GM21786 (cell line): ENCODE data around the gene JAKMIP1.
"Not testable (repeated sequence)": the region's sequence is repeated elsewhere in the genome, so short reads cannot be mapped to it uniquely, and the experiment has no call there.

Experiments
- ATAC-seq: cut with Tn5 transposase; IDR thresholded peaks from one replicate; pipeline ENCODE4 v1.9.1; 2021; ENCODE audit not compliant: unreplicated experiment

JAKMIP1 gene

DNA sequence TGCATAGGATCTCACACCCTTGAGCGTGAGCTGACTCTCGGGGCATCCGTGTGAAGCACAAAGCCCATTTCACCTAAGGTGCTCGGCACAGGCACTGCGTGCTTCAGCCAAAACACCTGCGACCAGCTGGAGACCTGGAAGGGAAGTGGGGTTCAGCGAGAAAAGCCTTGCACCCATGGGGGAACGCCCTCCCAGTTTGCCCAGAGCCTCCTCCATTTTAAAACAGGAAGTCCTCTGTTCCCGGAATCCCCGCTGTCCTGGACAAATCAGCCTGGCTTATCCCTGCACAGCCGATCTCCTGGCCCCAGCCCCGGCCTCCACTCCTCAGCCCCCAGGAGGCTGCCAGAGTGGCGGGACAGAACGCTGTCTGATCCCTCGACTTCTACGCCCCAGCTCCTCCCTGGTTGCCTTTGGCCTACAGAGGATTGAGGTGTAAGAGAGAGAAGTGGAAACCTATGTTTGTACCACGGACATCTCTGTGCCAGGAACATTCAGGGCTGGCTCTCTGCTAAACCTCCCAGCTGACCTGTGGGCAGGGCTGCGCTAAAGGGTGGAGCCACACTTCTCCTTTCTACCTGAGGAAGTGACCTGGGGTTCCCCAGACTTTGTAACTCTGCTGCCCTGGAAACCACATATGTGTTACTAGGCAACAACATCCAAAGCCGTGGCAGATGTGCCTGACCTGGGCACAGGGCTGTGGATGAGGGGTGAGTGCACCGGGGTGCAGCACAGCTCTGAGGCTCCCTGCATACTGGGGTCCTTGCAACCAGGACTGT lies 178.3 kb downstream of the JAKMIP1 start:
- no peak for ATAC-seq

GRCh38 chr4:6020613-6021012 lies 179.7 kb downstream of the JAKMIP1 start:
- ATAC-seq, result no peak

DNA sequence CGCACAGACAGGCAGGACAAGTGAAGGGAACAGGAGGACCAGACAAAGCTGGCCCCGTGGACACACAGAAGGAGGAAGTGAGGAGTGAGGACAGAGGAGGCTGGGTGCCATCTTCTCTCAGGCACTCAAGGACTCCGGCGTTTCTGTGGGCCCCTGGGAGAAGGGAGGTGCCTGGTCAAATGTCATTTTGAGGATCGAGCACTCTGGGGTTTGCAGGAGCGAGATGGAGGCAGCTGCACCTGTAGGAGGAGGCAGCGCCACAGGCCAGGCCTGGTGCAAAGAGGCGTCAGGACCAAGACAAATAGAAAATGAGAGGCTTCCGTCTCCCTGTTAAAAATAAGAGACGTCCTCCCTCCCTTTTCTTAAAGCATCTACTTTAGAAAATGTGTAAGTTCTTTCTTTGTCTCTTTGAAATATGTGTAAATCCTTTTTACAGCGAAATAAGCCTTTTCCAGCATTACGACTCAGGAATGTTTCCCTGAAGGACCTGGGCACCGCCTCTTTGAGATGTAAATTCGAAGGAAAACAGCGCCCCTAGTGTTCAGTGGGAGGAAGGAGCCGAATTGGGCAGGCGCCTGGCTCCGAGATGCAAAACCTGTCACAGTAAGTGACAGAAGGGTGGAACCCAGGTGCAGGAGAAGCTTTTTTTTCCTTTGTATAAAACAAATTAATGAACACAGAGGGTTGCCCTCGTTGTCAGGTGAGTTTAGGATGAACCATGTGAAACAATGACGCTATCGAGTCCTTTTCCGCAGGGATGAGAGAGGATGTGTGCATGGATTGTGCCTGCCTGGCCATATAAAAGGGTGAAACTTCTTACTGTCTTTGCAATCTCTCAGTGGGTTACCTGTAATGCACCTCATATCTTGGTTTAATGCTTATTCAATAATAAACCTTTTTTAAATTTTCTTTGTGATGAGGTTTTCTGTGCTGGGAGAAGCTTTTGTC lies 180.8 kb downstream of the JAKMIP1 start:
- ATAC-seq, result no peak

GRCh38 chr4:6018331-6018730 lies 182.0 kb downstream of the JAKMIP1 start, which contains the start of gene C4orf50:
TSS of gene C4orf50 (minus strand) at chr4:6018431.
- no peak for ATAC-seq

DNA sequence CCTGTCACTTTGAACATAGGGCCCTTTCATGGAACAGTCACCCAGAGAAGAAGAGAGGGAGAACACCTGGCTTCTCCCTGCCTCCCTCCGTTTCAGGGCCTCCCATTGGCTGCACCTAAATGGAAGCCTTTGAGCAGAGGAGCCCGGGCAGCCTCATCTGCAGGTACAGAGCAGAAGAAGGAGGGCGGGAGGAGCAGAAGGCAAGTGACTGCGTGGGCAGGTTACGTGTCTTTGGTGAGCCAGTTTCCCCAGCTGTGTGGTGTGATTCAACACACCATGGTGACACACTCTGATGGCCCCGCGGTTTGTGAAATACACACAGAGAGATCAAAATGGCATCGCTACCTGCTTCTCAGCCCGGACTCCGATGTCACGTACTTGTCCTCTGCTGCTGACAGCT lies 182.5 kb downstream of the JAKMIP1 start:
- ATAC-seq, result no peak

DNA sequence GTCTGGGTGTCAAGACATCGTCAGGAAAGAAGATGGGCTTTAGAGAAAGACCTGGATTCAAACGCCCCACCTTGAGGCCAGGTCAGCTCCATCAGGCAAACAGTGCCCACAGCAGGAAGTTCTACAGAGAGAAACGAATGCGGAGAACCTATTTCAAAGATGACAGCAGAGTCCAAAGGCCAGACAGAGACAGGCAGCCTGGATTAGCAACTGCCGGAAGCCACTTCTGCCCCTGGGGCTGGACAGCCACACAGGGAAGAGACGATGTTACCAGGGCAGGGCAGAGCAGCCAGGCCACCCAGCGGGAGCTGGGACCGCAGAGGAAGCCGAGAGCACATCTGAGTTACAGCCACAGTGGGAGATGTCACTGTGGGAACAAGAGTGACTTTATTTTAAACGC lies 183.3 kb downstream of the JAKMIP1 start:
- no peak for ATAC-seq

DNA sequence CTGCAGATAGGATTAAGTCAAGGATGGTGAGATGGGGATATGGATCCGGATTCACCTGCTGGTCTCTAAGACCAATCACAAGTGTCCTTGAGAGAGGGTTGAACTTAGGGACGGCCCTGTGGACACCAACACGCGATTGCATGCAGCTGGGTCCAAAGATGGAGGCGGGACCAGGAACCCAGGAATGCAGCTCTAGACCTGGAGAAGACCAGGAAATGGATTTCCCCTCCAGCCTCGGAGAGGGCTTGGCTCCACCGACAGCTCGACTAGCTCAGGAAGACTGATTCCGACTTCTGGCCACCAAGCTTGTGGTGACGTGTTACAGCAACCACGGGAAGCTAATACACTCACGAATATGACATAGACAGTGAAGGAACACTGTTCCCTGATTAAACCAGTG lies 186.8 kb downstream of the JAKMIP1 start:
- ATAC-seq, result no peak

GRCh38 chr4:6012200-6012599 lies 188.1 kb downstream of the JAKMIP1 start:
- ATAC-seq, result no peak

- no peak for ATAC-seq
Measured at GRCh38 chr4:6011686-6012085, 188.7 kb downstream of the JAKMIP1 start.

GRCh38 chr4:6011271-6011671 lies 189.1 kb downstream of the JAKMIP1 start:
- ATAC-seq, result no peak

- no peak for ATAC-seq
Measured at GRCh38 chr4:6010789-6011188, 189.6 kb downstream of the JAKMIP1 start.

GRCh38 chr4:6009452-6009851 lies 190.9 kb downstream of the JAKMIP1 start:
- no peak for ATAC-seq

DNA sequence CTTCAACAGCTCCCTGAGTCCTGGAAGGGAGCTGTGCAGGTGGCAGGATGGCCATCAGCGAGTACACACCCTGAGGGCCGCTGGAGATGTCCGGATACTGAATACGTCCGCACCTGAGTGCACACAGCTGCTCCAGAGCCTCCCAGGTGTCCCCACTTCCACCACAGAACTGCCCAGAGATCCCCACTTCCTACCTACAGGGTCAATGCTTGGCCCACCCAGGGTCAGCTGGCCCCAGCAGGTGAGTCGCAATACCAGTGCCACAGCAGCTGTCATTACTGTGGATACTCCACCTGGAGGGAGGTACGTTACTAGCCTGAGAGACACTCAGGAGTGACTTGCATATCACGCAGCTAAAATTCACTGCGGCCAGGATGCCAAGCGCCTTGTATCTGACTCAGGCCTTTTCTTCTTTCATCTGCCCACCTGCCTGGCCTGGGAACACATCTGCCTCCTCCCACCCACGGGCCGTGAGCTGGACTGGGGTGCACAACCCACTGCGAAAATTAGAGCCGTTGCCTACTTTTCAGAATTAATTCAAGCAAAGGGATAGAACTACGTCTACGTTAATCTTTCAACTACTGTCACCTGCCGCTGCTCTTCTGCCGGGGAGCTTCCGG lies 191.5 kb downstream of the JAKMIP1 start:
- no peak for ATAC-seq

DNA sequence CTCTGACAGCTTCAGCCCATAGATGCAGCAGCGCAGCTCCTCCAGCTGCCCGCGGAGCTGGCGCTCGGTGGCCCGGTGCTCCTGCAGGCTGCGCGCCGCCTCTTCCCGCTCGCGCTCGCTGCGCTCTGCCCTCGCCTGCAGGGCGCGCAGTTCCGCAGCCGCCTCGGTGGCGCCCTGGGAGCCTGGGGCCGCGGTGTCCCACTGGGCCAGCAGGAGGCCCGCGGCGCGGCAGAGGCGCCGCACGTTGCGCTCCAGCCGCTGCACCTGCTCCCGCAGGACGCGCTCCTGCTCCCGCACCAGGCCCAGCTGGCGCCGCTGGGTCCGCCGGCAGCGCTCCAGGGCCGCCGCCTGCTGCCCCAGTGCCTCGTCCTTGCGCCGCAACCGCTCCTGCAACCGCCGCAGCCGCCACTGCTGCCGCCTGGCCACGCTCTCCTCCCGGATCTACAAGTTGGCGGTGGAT lies 192.2 kb downstream of the JAKMIP1 start:
- no peak for ATAC-seq

DNA sequence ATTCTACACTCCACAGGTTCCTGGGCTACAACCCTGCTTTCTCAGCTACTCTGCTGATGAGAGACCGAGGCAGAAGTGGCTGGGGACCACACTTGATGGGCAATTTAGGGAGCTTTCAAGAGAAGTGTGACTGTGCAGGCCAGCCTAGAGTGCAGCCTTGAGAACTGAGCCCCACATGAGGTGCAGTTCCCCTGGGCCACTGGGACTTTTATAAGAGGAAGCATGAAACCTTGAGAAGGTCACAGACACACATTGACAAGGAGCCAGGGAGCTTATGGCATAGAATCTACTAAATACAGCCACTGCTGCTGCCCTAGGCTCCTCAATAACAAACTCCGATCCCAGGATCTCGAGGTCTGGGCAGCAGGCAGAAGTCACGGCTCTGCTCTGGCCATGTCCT lies 195.2 kb downstream of the JAKMIP1 start:
- no peak for ATAC-seq

- not testable (repeated sequence) for ATAC-seq
Measured at GRCh38 chr4:6003485-6003884, 196.9 kb downstream of the JAKMIP1 start.

- ATAC-seq, result no peak
Measured at GRCh38 chr4:6002926-6003325, 197.4 kb downstream of the JAKMIP1 start.

- no peak for ATAC-seq
Measured at GRCh38 chr4:6002492-6002833, 197.9 kb downstream of the JAKMIP1 start.

- ATAC-seq, result no peak
Measured at GRCh38 chr4:6001680-6002491, 198.5 kb downstream of the JAKMIP1 start.

- ATAC-seq, result no peak
Measured at GRCh38 chr4:5999830-6000365, 200.5 kb downstream of the JAKMIP1 start.
